Endothelial cell of umbilical vein (primary cell): ENCODE measurements around the gene ATG10. TPM values are rescaled to one million over a fixed set of nuclear protein-coding genes. Genes with fewer than 3 reads are reported as not detected.

ENCODE experiments used
- BruUV-seq: library from RNA; stranded (reverse); fragments of 400-500 nt; replicated peaks from 2 replicates; lab custom pipeline; 2021; lab: Mats Ljungman, UMichigan
- CTCF ChIA-PET: fragments of 300-600, 350-600 bp; sonication (Branson Sonifier 250); formaldehyde crosslinking; loops from one replicate; lab custom pipeline; 2021; ENCODE audit warnings: antibody characterized with exemption, inconsistent platforms; lab: Charles Lee
- POLR2A ChIA-PET: fragments of 300-600, 350-600 bp; sonication (Branson Sonifier 250); formaldehyde crosslinking; loops from one replicate; lab custom pipeline; 2021; ENCODE audit warnings: antibody characterized with exemption, inconsistent platforms; lab: Charles Lee
- DNase-seq: peaks from one replicate; pipeline ENCODE4 v3.0.0-alpha.2; 2011; ENCODE audit warnings: low read depth, low spot score
- FAIRE-seq: peaks from 2 replicates; lab custom pipeline; 2011; peaks lifted over from hg19 to GRCh38; lab: Jason Lieb, UNC
- H2AFZ ChIP-seq: 2 replicates; pipeline ENCODE4 v1.6.0; 2012; ENCODE audit warnings: low read depth, low read length, control low read depth, inconsistent platforms
- H3K27ac ChIP-seq: 2 replicates; pipeline ENCODE4 v1.5.1; 2011; ENCODE audit warnings: low read depth, mild to moderate bottlenecking, control low read depth, low read length, moderate library complexity; ENCODE audit not compliant: insufficient read depth
- H3K27me3 ChIP-seq, 2 experiments: 2 replicates each; pipeline versions ENCODE4 v1.6.0 to v1.6.1; 2011; ENCODE audit warnings: low read length in 2 of 2, mixed read lengths in 1 of 2; ENCODE audit not compliant: control insufficient read depth in 2 of 2, insufficient read depth in 2 of 2
- H3K36me3 ChIP-seq, 2 experiments: 2 replicates in 1 of 2; 3 replicates in 1 of 2; pipeline ENCODE4 v1.5.1; 2011; ENCODE audit warnings: low read length in 2 of 2, mild to moderate bottlenecking in 1 of 2, moderate library complexity in 1 of 2; ENCODE audit not compliant: control insufficient read depth in 2 of 2, insufficient read depth in 2 of 2; ENCODE audit errors: extremely low read depth in 1 of 2
- H3K4me1 ChIP-seq: 3 replicates; pipeline ENCODE4 v1.5.1; 2011; ENCODE audit warnings: mild to moderate bottlenecking, low read length; ENCODE audit not compliant: control insufficient read depth, insufficient read depth; ENCODE audit errors: extremely low read depth
- H3K4me2 ChIP-seq: 2 replicates; pipeline ENCODE4 v1.6.1; 2011; ENCODE audit warnings: low read length, control low read depth, mixed read lengths; ENCODE audit not compliant: insufficient read depth
- H3K4me3 ChIP-seq, 3 experiments: fragments of 200-600 bp in 1 of 3; sonication (generic), shearing (Covaris generic) in 1 of 3; replicated peaks in 1 of 3; 2 replicates each; pipeline ENCODE4 v1.5.1; 2011 to 2016; ENCODE audit warnings: control low read depth in 3 of 3, low read length in 3 of 3, mild to moderate bottlenecking in 2 of 3, inconsistent platforms in 1 of 3, low read depth in 1 of 3, moderate library complexity in 1 of 3; ENCODE audit not compliant: insufficient read depth in 1 of 3
- H3K79me2 ChIP-seq: 2 replicates; pipeline ENCODE4 v1.6.0; 2012; ENCODE audit warnings: low read length, inconsistent platforms; ENCODE audit not compliant: control insufficient read depth, insufficient read depth
- H3K9ac ChIP-seq: replicated peaks from 2 replicates; pipeline ENCODE3; 2011; ENCODE audit warnings: low read length, control low read depth; ENCODE audit not compliant: insufficient read depth; ENCODE audit errors: extremely low read depth
- H3K9me1 ChIP-seq: replicated peaks from 3 replicates; pipeline ENCODE4 v1.6.0; 2011; ENCODE audit warnings: mild to moderate bottlenecking, low read length; ENCODE audit not compliant: control insufficient read depth, insufficient read depth; ENCODE audit errors: extremely low read depth
- H3K9me3 ChIP-seq: replicated peaks from 2 replicates; pipeline ENCODE4 v1.5.1; 2012; ENCODE audit warnings: low read length, inconsistent platforms; ENCODE audit not compliant: control insufficient read depth, insufficient read depth
- H4K20me1 ChIP-seq: replicated peaks from 2 replicates; pipeline ENCODE3; 2011; ENCODE audit warnings: mild to moderate bottlenecking, low read length; ENCODE audit not compliant: control insufficient read depth, insufficient read depth; ENCODE audit errors: extremely low read depth
- EZH2 ChIP-seq: IDR thresholded peaks from 2 replicates; pipeline ENCODE4 v1.6.1; 2012; ENCODE audit warnings: borderline replicate concordance, low read depth, mild to moderate bottlenecking, moderate library complexity, low read length, inconsistent platforms; ENCODE audit not compliant: severe bottlenecking
- FOS ChIP-seq: IDR thresholded peaks from 2 replicates; pipeline ENCODE4 v1.6.1; 2011; ENCODE audit warnings: mild to moderate bottlenecking, low read length, moderate library complexity, borderline replicate concordance; ENCODE audit not compliant: insufficient read depth
- GATA2 ChIP-seq: IDR thresholded peaks from 2 replicates; pipeline ENCODE4 v1.7.0; 2011; ENCODE audit warnings: low read depth, mild to moderate bottlenecking, moderate library complexity, mixed read lengths, low read length; ENCODE audit not compliant: insufficient read length, insufficient read depth
- JUN ChIP-seq: IDR thresholded peaks from 2 replicates; pipeline ENCODE4 v1.6.1; 2011; ENCODE audit warnings: borderline replicate concordance, low read depth; ENCODE audit not compliant: insufficient read length, insufficient read depth
- MYC ChIP-seq: IDR thresholded peaks from one replicate; pipeline ENCODE4 v1.6.1; 2011; ENCODE audit warnings: mild to moderate bottlenecking, low read depth, low read length
- POLR2A ChIP-seq: IDR thresholded peaks from 2 replicates; pipeline ENCODE4 v1.6.1; 2012; ENCODE audit warnings: low read depth, mild to moderate bottlenecking, control low read depth, low read length
- POLR2AphosphoS5 ChIP-seq: IDR thresholded peaks from 2 replicates; pipeline ENCODE4 v1.6.1; 2012; ENCODE audit warnings: low read depth, mild to moderate bottlenecking, control low read depth, low read length, moderate library complexity; ENCODE audit not compliant: insufficient read depth
- dilution Hi-C: fragments of 300-500 bp; cut with MboI; formaldehyde crosslinking; loops from one replicate; pipeline ENCODE4 v1.15.0; 2019; ENCODE audit warnings: low sequenced_read_pairs; ENCODE audit not compliant: extremely low pct_ligation_motif_present
- intact Hi-C: fragments of 100-400 bp; cut with micrococcal nuclease; formaldehyde crosslinking; loops from one replicate; pipeline ENCODE4 v1.10.0; 2022
- polyA plus RNA-seq, 4 experiments: library from polyadenylated mRNA; depleted of rRNA in 3 of 4; stranded (reverse) in 3 of 4; unstranded in 1 of 4; fragments of >200 nt; gene quantifications; 2 replicates each; pipeline versions ENCODE4 v1.2.1 to v1.2.3, GENCODE V29; 2011 to 2012; ENCODE audit warnings: missing spikeins in 1 of 4
- total RNA-seq: library from RNA; stranded (reverse); gene quantifications from 2 replicates; pipeline ENCODE4 v1.2.3, GENCODE V29; 2021
- TF ChIP-seq, protein P1 (sequence below), 2 donors: IDR thresholded peaks; 1 replicate in 1 of 2; 2 replicates in 1 of 2; pipeline ENCODE4 v1.5.1; 2011; ENCODE audit warnings: low read length in 2 of 2, mild to moderate bottlenecking in 2 of 2, moderate library complexity in 2 of 2, control low read depth in 1 of 2, inconsistent platforms in 1 of 2, low read depth in 1 of 2; ENCODE audit not compliant: insufficient read depth in 1 of 2; ENCODE audit errors: extremely low read depth in 1 of 2
- TF ChIP-seq, protein P2 (sequence below): IDR thresholded peaks from 2 replicates; pipeline ENCODE4 v1.6.1; 2011; ENCODE audit not compliant: insufficient read depth, insufficient read length

ATG10 gene
- total and polyA plus RNA-seq, 2 donors (not counting 3 experiments of a cell fraction or from before 2014, with no cell fraction given), result 1.6 to 3.9 TPM

DNA sequence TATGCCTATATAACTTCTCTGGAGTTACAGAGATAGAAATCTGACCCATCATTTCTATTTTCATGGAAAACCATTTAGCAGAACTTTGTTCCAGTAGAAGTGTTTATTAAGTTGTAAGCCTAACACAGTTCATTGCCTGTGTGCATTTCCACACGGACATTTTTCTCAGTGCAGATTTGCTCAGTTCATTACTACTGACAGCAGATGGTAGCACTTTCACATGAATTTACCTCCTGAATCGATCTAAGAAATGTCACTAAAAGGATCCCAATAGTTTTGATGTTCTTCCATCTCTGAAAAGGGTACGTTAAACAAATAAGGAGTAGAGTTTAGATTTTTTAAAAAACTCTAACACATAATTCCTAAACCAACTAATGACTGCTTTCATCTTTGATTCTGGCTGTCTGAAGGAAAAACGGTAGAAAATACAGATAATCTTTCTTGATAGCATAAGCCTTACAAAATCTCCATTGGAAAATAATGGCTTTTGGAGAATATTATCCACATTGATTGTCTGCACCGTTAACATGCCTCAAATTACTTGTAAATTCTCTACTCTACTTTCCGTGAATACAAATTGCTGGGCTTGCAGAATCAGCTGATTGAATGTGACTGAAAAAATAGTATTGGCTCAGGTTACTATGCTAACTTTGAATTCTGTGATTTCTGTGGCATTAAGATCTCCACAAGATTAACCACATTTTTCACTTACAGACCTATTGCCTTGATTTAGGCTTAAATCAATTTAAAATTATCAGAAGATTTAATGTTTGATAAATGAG lies 273.2 kb downstream of the ATG10 start:
- CTCF ChIA-PET, result interaction anchor here (2.3 kb wide), 1 partner anchor 11 kb away, joined by 5 read pairs; no protein-coding TSS in a partner anchor
- intact Hi-C loops, result no loop called here

More for the DNA sequence above, 273.2 kb downstream of the ATG10 start:
- no peaks in the 10 kb centered on the region for H3K79me2 ChIP-seq
- dilution Hi-C loops, result no loop called here
- no peaks in the 10 kb centered on the region for H3K36me3 ChIP-seq
- H3K27me3 ChIP-seq, result no peaks in the 10 kb centered on the region
- no TSS peak for BruUV-seq
- H3K9me1 ChIP-seq, result no peaks in the 10 kb centered on the region
- H3K4me1 ChIP-seq, result no peaks in the 10 kb centered on the region
- POLR2A ChIA-PET, result no interaction called here
- no peak overlapping the region for H3K4me3 ChIP-seq
- no peak for FAIRE-seq
- no peak for DNase-seq
- no peaks in the 10 kb centered on the region for H3K9me3 ChIP-seq
- no peak overlapping the region for H3K4me2 ChIP-seq
- TF ChIP-seq JUN, result no peak
- TF ChIP-seq, protein P1, sequence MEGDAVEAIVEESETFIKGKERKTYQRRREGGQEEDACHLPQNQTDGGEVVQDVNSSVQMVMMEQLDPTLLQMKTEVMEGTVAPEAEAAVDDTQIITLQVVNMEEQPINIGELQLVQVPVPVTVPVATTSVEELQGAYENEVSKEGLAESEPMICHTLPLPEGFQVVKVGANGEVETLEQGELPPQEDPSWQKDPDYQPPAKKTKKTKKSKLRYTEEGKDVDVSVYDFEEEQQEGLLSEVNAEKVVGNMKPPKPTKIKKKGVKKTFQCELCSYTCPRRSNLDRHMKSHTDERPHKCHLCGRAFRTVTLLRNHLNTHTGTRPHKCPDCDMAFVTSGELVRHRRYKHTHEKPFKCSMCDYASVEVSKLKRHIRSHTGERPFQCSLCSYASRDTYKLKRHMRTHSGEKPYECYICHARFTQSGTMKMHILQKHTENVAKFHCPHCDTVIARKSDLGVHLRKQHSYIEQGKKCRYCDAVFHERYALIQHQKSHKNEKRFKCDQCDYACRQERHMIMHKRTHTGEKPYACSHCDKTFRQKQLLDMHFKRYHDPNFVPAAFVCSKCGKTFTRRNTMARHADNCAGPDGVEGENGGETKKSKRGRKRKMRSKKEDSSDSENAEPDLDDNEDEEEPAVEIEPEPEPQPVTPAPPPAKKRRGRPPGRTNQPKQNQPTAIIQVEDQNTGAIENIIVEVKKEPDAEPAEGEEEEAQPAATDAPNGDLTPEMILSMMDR (IDR thresholded peaks at IDR 0.05; ENCODE audit: extremely low read depth in 1 of 2, insufficient read depth in 1 of 2, low read depth in 1 of 2, low read length in 2 of 2), result no peak
- TF ChIP-seq GATA2, result no peak
- no peak for TF ChIP-seq MYC
- TF ChIP-seq FOS, result no peak
- no peak for TF ChIP-seq POLR2A
- TF ChIP-seq, protein P2, sequence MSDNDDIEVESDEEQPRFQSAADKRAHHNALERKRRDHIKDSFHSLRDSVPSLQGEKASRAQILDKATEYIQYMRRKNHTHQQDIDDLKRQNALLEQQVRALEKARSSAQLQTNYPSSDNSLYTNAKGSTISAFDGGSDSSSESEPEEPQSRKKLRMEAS, result no peak
- TF ChIP-seq POLR2AphosphoS5, result no peak
- TF ChIP-seq EZH2, result no peak
- H4K20me1 ChIP-seq, result no peaks in the 10 kb centered on the region
- H3K27ac ChIP-seq, result no peak overlapping the region
- no peak overlapping the region for H3K9ac ChIP-seq
- H2AFZ ChIP-seq, result no peak overlapping the region
